Measurements from ENCODE around the gene AGXT2.
"Not testable (repeated sequence)": the region's sequence is repeated elsewhere in the genome, so short reads cannot be mapped to it uniquely, and the experiment has no call there.

AGXT2 gene

GRCh38 chr5:35044649-35045048, 3.1 kb downstream of the AGXT2 start:
- H3K4me3 ChIP-seq (ENCODE audit: low read depth, low read length): no peak overlapping the region
- TF ChIP-seq CTCF (IDR thresholded peaks at IDR 0.05; ENCODE audit: low read depth, low read length) (no peak), MYC (IDR thresholded peaks at IDR 0.05; ENCODE audit: low read depth, low read length) (no peak), MAX (IDR thresholded peaks at IDR 0.05; ENCODE audit: low read depth, low read length) (no peak), POLR2A (IDR thresholded peaks at IDR 0.05; ENCODE audit: extremely low read depth, insufficient read length) (no peak)
- no peak for DNase-seq (ENCODE audit: low read depth)

- no peak overlapping the region for H3K4me3 ChIP-seq (ENCODE audit: low read depth, low read length)
- TF ChIP-seq MAX (IDR thresholded peaks at IDR 0.05; ENCODE audit: low read depth, low read length) (no peak), CTCF (IDR thresholded peaks at IDR 0.05; ENCODE audit: low read depth, low read length) (no peak), POLR2A (IDR thresholded peaks at IDR 0.05; ENCODE audit: extremely low read depth, insufficient read length) (no peak), MYC (IDR thresholded peaks at IDR 0.05; ENCODE audit: low read depth, low read length) (no peak)
- DNase-seq (ENCODE audit: low read depth): no peak
Observed at GRCh38 chr5:35042781-35043180, 5.0 kb downstream of the AGXT2 start.

- H3K4me3 ChIP-seq (ENCODE audit: low read depth, low read length): no peak overlapping the region
Observed at GRCh38 chr5:35041261-35041660, 6.5 kb downstream of the AGXT2 start.

GRCh38 chr5:35038891-35039290, 8.9 kb downstream of the AGXT2 start:
- H3K4me3 ChIP-seq (ENCODE audit: low read depth, low read length): no peak overlapping the region
- TF ChIP-seq CTCF (IDR thresholded peaks at IDR 0.05; ENCODE audit: low read depth, low read length) (no peak), MAX (IDR thresholded peaks at IDR 0.05; ENCODE audit: low read depth, low read length) (no peak), POLR2A (IDR thresholded peaks at IDR 0.05; ENCODE audit: extremely low read depth, insufficient read length) (no peak), MYC (IDR thresholded peaks at IDR 0.05; ENCODE audit: low read depth, low read length) (no peak)
- DNase-seq (ENCODE audit: low read depth): no peak

More at GRCh38 chr5:35041261-35041660, 6.5 kb downstream of the AGXT2 start:
- no peak for TF ChIP-seq CTCF (IDR thresholded peaks at IDR 0.05; ENCODE audit: low read depth, low read length)
- no peak for TF ChIP-seq MAX (IDR thresholded peaks at IDR 0.05; ENCODE audit: low read depth, low read length)
- no peak for TF ChIP-seq MYC (IDR thresholded peaks at IDR 0.05; ENCODE audit: low read depth, low read length)
- TF ChIP-seq POLR2A (IDR thresholded peaks at IDR 0.05; ENCODE audit: extremely low read depth, insufficient read length): no peak
- DNase-seq (ENCODE audit: low read depth): no peak

GRCh38 chr5:35036536-35036935, 11.2 kb downstream of the AGXT2 start:
- no peak overlapping the region for H3K4me3 ChIP-seq (ENCODE audit: low read depth, low read length)
- TF ChIP-seq CTCF (IDR thresholded peaks at IDR 0.05; ENCODE audit: low read depth, low read length) (no peak), MYC (IDR thresholded peaks at IDR 0.05; ENCODE audit: low read depth, low read length) (no peak), POLR2A (IDR thresholded peaks at IDR 0.05; ENCODE audit: extremely low read depth, insufficient read length) (no peak), MAX (IDR thresholded peaks at IDR 0.05; ENCODE audit: low read depth, low read length) (no peak)
- no peak for DNase-seq (ENCODE audit: low read depth)

- DNase-seq (ENCODE audit: low read depth); H3K4me3 ChIP-seq (ENCODE audit: low read depth, low read length): not testable (repeated sequence)
Observed at GRCh38 chr5:35035929-35036328, 11.8 kb downstream of the AGXT2 start.
